Choroid plexus epithelial cell (primary cell): ENCODE data around the gene YWHAG.
"Not testable (repeated sequence)": the region's sequence is repeated elsewhere in the genome, so short reads cannot be mapped to it uniquely, and the experiment has no call there.

Source experiments
- DNase-seq: peaks from one replicate; pipeline ENCODE4 v3.0.0-alpha.2; 2010; ENCODE audit warnings: low read depth
- H3K4me3 ChIP-seq: 2 replicates; pipeline ENCODE4 v1.5.1; 2011; ENCODE audit warnings: low read depth, mild to moderate bottlenecking, control low read depth, low read length, moderate library complexity
- CTCF ChIP-seq: conservative IDR thresholded peaks from 2 replicates; pipeline ENCODE4 v1.5.1; 2011; ENCODE audit warnings: low read depth, mild to moderate bottlenecking, control low read depth, inconsistent platforms, low read length, moderate library complexity

YWHAG gene

GRCh38 chr7:76302347-76303201, 56.2 kb downstream of the YWHAG start, which contains the start of gene HSPB1:
HSPB1 (plus strand) TSS chr7:76302673; CDS start chr7:76302713, 40 bp downstream.
- DNase-seq, result peak; percentile 91
- H3K4me3 ChIP-seq, result peak within 1 kb of the TSS; percentile 74
- TF ChIP-seq CTCF, result no peak

GRCh38 chr7:76301000-76301399, 57.8 kb downstream of the YWHAG start:
- DNase-seq, result no peak
- H3K4me3 ChIP-seq, result no peak overlapping the region
- TF ChIP-seq CTCF, result no peak

- TF ChIP-seq CTCF, result no peak
- H3K4me3 ChIP-seq, result no peak overlapping the region
- DNase-seq, result peak; percentile 89
These were observed 58.5 kb downstream of the YWHAG start for GRCh38 chr7:76300166-76300731.

GRCh38 chr7:76296743-76297740, 61.7 kb downstream of the YWHAG start:
- peak; percentile 93 for DNase-seq
- H3K4me3 ChIP-seq, result no peak overlapping the region
- TF ChIP-seq CTCF, result peak; percentile 31

- no peak for TF ChIP-seq CTCF
- H3K4me3 ChIP-seq, result peak overlapping the region; percentile 40
- peak; percentile 95 for DNase-seq
These were observed 64.3 kb downstream of the YWHAG start for GRCh38 chr7:76294344-76295024.

- no peak for DNase-seq
- no peak overlapping the region for H3K4me3 ChIP-seq
- TF ChIP-seq CTCF, result no peak
These were observed 65.3 kb downstream of the YWHAG start for GRCh38 chr7:76293407-76293901.

GRCh38 chr7:76292911-76293310, 65.9 kb downstream of the YWHAG start:
- not testable (repeated sequence) for H3K4me3 ChIP-seq, DNase-seq
